Raji (cell line): ENCODE data around the gene TMEM165.

Experiments
- POLR2A ChIP-seq: IDR thresholded peaks from 2 replicates; pipeline ENCODE4 v1.6.1; 2011; ENCODE audit warnings: low read depth, low read length, control low read depth; ENCODE audit not compliant: insufficient read depth

TMEM165 gene

DNA sequence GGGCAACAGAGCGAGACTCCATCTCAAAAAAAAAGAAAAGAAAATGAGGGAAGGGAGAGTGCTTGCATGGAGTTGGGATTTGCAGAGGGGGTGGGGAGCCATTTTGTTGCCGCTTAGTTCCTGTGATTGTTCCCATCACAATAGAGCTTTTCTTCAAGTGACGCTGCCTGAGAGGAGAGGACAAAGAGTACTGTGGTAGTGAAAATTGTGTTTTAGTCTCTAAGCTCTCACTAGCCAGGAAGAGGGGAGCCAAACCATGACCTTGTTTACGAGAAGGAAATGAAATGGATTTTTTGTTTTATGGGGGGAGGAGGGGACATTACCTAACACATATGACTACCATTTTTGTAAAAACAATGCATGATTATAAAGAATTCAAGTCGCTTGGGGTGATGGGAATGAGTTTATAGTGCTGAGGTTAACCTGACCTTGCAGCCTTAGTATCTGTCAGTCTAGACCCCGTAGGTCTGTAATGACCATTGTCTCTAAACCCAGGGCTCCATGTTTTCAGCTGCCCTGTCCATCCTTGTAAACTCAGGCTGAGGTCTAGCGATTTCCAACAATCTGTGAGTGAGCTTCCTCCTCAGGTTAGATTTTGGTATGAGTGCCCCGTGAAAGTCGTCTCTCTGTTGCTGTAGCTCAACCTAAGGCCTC, 30.9 kb upstream of the TMEM165 start:
- TF ChIP-seq POLR2A, result no peak

DNA sequence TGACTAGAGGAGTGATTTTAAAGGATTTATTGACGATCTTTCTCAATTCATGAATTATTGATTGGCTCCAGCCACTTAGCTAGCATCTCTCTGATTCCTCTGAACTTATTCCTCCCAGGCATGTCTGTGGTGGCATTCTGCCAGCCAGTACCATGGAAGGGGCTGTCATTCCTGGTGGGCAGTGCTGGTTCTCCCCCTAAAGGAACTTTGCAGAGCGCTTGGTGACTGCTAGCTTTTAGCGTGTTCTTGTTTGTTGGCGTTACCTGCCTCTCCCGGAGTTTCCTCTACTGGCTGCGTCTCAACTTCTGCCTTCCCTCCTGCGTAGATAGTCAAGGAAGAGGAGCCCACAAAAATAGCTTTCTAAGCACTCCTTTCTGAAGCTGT, 30.4 kb upstream of the TMEM165 start:
- TF ChIP-seq POLR2A, result no peak

DNA sequence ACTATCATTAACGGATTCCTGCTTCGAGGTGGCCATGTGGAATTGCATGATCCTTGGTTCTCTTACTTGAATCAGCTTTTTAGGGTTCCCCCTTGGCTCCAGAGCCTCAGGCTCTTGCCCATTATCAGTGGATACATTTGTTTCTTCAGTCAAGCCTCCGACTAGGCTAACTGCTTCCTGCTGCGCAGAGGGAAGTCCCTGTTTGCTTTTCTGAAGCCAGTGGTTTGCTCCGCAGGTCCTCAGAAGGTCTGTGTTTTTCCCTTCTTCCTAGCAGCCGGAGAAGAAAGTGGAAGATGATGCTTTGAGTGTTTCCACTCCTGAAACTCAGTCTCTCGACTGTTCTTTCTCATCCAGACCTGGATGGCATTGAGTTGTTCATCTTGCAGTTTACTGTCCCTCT, 29.1 kb upstream of the TMEM165 start:
- TF ChIP-seq POLR2A, result no peak

DNA sequence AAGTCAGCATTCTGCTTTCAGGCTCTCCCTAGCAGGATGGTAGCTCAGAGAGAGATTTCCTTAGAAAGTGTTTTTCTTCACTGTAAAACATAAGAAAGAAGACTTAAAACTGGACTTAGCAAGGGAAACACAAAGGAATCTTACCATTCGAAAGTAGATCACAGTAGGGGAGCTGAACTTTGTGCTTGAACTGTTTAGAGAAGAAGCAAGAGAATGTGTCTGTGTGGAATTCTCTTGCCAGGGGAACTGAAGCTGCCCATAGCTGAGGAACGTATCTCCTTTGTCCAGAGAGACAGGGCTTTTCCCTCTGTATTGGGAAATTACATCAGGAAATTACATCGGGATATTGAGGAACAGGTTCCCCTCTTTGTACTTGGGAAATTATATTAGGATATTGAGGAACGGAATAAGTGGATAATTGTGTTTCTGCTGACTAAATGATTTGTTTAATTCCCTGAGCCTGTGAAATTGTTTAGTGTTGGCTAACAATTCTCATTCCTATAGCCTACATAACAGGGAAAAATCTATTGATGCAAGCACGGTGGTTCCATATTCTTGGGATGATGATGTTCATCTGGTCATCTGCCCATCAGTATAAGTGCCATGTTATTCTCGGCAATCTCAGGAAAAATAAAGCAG, 28.6 kb upstream of the TMEM165 start:
- TF ChIP-seq POLR2A, result no peak

DNA sequence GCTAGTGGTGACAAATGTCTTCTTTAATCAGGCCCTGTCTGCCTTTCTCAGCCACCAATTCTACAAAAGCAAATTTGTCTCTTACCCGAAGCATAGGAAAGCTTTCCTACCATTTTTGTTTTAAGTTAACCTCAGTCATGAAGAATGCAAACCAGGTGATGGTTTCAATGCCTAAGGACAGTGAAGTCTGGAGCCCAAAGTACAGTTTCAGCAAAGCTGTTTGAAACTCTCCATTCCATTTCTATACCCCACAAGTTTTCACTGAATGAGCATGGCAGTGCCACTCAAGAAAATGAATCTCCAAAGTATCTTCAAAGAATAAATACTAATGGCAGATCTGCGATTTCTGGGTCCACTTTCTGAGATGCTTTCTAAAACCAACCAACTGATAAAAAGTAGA, 25.8 kb upstream of the TMEM165 start:
- no peak for TF ChIP-seq POLR2A

DNA sequence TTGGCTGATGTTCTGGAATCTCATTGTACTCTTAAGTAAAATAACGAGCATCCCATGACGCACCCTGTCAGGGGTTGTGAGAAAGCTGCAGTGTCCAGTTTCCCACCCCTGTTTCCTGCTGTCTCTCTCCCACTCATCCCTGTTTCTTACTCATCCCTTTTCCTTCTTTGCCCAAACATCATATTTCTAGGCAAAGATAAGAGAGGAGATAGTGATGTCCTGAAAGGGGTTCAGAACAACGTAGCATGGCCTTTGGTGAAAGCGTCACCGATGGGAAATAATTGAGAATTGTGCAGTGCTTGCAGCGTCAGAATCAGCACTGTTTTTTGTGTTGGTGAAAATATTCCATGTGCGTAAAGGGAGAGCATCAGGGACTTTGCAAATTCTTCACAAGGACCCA, 23.5 kb upstream of the TMEM165 start:
- no peak for TF ChIP-seq POLR2A

DNA sequence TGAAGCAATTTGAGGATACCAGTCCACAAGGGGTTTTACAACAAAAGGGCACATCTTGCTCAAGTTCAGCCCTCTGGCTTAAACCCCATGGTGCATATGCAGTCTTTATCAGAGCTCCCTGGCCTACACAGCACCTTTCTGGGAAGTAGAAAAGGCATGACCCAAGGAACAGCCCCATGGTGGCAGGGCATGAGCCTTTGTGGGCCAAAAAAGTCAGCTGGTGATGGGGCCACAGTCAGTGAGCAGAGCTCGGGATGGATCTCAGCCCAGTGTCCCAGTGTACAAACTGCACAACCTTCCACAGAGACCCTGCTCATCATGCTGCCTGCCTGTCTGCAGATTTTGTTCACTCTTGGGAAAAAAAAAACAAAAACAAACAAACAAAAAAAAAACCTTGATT, 22.3 kb upstream of the TMEM165 start:
- TF ChIP-seq POLR2A, result no peak

DNA sequence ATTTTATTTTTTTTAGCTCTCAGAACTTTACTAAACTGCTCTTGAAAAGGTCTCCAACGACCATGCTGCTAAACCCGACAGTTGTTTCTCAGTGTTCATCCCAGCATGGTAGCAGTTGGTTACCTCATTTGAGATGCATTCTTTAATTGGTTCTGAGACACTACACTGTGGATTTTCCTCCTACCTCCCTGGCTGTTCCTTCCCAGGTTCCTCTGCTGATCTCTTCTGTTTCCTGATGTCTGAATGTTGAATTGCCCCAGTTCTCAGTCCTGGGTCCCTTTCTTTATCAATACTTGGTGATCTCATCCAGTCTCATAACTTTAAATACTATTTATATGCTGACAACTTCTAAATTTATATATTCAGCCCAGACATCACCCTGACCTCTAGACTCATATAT, 19.1 kb upstream of the TMEM165 start:
- TF ChIP-seq POLR2A, result no peak

DNA sequence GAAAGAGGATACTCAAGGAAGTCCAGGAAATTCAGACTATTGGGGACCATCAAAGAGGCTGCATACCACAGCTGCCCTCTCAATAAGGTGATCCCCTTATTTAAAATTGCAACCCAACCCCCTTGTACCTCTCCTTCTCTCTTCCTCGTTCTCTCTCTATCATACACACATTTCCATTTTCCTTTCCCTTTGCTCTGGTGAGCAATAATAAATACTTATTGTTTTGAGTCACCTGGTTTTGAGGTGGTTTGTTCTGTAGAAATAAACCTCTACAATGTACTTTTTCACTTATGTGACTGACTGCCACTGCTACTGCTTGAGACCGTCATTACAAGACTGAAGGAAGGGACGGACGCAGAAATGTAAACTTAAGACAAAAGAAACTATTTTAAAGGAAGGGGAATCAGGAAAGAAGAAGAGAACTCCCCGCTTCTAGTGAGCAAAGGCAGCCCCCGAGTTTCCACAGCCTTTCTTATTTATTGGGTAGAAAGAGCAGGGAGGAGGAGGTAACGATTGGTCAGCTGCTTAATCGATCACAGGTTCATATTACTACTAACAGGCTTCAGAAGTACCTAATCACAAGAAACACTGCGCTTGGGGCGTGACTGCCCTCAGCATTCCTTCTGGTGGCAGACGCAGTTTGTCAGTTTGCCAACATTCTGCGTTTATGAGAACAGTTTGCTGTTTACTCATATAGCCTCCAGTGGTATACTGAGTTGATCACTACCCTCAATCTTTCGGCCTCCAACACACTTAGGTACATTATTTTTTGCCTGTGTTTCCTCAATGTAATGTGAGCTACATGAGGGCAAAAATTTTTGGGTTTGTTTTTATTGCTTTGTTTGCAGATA, 16.9 kb upstream of the TMEM165 start:
- TF ChIP-seq POLR2A, result no peak

DNA sequence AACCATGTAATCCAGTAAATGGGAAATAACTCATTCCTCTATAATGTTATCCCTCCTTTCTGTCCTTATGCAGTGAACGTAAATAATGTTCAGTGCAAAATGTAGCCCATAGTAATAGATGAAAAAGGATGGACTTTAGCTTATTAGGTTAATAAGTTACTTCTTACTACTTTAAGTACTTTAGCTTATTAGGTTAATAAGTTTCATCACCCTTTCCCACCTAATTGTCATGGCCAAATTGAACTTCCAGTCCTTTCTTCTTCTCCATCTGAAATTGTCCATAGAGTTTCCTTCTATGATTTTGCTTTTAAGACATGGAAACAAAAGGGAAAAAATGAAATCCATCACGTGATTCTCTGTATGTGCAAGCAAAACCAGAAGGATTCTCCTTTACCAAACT, 15.2 kb upstream of the TMEM165 start:
- no peak for TF ChIP-seq POLR2A

DNA sequence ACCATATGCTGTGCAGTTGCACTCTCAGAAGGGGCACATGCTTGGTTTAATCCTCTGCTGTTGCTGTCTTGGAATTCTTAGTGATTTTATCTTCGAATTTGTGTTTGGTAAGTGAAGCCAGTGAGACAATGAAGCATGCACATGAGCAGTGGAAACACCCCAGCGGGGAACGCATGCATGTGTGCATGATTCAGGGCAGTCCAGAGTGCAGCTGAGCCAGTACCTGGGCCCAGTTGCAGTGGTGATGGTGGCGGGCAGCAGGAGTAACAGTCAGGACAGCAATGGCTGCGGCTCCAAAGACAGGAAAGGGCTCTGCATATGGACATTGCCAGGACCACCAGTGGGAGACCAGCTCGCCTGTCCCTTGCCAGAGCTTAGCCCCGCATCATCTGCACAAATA, 14.3 kb upstream of the TMEM165 start:
- no peak for TF ChIP-seq POLR2A

DNA sequence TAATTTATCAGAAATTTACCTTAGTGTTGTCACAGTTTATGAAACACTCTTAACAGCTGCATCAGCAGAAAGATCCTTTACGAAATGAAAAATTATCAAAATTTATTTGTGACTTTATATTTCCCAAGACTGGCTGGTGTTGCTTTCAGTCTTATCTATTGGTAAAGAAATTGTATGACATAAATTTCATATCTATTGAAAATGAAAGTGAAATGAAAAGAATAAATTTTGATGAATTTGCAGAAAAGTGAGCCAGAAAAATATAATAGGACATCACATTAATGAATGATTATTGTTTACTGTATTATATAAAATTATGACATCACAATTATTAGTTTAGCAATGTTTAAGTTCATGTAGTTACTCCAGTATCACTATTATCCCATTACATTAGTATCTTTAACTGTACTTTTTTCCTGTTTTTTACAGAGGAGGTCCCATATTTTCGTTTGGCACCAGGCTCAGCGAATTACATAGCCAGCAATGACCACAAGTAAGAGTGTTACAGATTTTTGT, 13.2 kb upstream of the TMEM165 start:
- TF ChIP-seq POLR2A, result no peak

DNA sequence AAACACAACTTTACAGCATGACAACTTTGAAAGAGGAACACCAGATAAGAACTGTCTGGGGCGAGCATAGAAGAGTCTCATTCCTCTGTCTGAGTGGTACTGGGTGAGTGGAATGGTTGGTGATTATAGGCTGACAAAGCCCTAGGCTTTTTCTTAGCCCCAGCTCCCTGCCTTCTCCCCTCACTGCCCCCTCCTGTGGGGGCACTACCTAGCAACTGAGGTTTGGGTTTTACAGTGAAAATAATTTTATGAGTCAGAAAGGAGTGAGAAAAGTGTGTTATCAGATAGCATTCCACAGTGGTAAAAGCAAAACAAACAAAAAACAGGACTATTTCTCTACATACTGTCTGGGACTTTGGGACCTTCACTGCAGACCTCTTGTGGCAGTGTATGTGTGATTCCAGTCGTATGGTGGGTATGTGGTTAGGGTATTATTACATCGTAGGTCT, 10.5 kb upstream of the TMEM165 start:
- no peak for TF ChIP-seq POLR2A

DNA sequence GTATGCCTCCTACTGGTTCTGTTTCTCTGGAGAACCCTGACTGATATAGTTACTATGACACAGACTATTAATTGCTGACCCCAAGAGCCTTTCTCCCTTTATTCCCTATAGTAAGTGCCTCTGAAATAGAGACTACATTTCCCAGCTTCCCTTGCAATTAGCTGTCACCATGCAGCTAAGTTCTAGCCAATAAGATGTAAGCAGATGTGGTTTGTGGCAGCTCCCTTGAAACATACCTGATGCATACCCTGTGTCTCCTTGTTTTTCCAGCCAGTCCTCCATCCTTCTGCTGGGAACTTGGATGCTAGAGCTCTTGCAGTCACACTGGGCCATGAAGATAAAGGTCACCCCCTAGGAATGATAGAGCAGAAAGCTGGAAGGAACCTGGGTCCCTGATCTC, 9.7 kb upstream of the TMEM165 start:
- no peak for TF ChIP-seq POLR2A

DNA sequence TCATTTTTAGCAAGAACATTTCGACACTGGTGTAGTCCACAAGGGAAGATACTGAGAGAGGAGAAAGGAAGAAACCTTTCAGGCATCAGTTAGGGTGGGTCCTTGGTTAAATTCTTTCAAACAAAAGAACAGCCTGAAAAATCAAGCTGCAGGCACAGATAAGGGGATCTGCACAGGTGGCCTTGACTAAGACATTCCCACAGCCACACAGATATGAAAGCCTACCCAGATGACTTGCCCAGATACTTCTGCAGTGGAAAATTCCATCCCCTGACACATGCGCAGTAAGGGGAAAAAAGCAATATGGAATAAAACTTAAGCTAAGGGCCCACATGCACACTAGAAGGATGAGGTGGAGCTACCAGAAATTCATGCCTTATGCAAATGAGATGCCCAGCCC, 8.9 kb upstream of the TMEM165 start:
- no peak for TF ChIP-seq POLR2A
